Endothelial cell of umbilical vein (primary cell): ENCODE measurements around the gene SLIRP.
"Not testable (repeated sequence)": the region's sequence is repeated elsewhere in the genome, so short reads cannot be mapped to it uniquely, and the experiment has no call there.

Experiments used
- EZH2 ChIP-seq: IDR thresholded peaks from 2 replicates; pipeline ENCODE4 v1.6.1; 2012; ENCODE audit warnings: borderline replicate concordance, low read depth, mild to moderate bottlenecking, moderate library complexity, low read length, inconsistent platforms; ENCODE audit not compliant: severe bottlenecking
- FOS ChIP-seq: IDR thresholded peaks from 2 replicates; pipeline ENCODE4 v1.6.1; 2011; ENCODE audit warnings: mild to moderate bottlenecking, low read length, moderate library complexity, borderline replicate concordance; ENCODE audit not compliant: insufficient read depth
- GATA2 ChIP-seq: IDR thresholded peaks from 2 replicates; pipeline ENCODE4 v1.7.0; 2011; ENCODE audit warnings: low read depth, mild to moderate bottlenecking, moderate library complexity, mixed read lengths, low read length; ENCODE audit not compliant: insufficient read length, insufficient read depth
- JUN ChIP-seq: IDR thresholded peaks from 2 replicates; pipeline ENCODE4 v1.6.1; 2011; ENCODE audit warnings: borderline replicate concordance, low read depth; ENCODE audit not compliant: insufficient read length, insufficient read depth
- MYC ChIP-seq: IDR thresholded peaks from one replicate; pipeline ENCODE4 v1.6.1; 2011; ENCODE audit warnings: mild to moderate bottlenecking, low read depth, low read length
- POLR2A ChIP-seq: IDR thresholded peaks from 2 replicates; pipeline ENCODE4 v1.6.1; 2012; ENCODE audit warnings: low read depth, mild to moderate bottlenecking, control low read depth, low read length
- POLR2AphosphoS5 ChIP-seq: IDR thresholded peaks from 2 replicates; pipeline ENCODE4 v1.6.1; 2012; ENCODE audit warnings: low read depth, mild to moderate bottlenecking, control low read depth, low read length, moderate library complexity; ENCODE audit not compliant: insufficient read depth
- TF ChIP-seq, protein P1 (sequence below), 2 donors: IDR thresholded peaks; 1 replicate in 1 of 2; 2 replicates in 1 of 2; pipeline ENCODE4 v1.5.1; 2011; ENCODE audit warnings: low read length in 2 of 2, mild to moderate bottlenecking in 2 of 2, moderate library complexity in 2 of 2, control low read depth in 1 of 2, inconsistent platforms in 1 of 2, low read depth in 1 of 2; ENCODE audit not compliant: insufficient read depth in 1 of 2; ENCODE audit errors: extremely low read depth in 1 of 2
- TF ChIP-seq, protein P2 (sequence below): IDR thresholded peaks from 2 replicates; pipeline ENCODE4 v1.6.1; 2011; ENCODE audit not compliant: insufficient read depth, insufficient read length

DNA sequence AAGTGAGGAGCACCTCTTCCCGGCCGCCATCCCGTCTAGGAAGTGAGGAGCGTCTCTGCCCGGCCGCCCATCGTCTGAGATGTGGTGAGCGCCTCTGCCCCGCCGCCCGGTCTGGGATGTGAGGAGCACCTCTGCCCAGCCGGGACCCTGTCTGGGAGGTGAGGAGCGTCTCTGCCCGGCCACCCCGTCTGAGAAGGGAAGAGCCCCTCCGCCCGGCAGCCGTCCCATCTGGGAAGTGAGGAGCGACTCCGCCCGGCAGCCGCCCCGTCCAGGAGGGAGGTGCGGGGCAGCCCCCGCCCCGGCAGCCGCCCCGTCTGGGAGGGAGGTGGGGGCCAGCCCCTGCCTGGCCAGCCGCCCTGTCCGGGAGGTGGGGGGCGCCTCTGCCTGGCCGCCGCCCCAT is 39.5 kb downstream of the SLIRP start:
- TF ChIP-seq, protein P1, sequence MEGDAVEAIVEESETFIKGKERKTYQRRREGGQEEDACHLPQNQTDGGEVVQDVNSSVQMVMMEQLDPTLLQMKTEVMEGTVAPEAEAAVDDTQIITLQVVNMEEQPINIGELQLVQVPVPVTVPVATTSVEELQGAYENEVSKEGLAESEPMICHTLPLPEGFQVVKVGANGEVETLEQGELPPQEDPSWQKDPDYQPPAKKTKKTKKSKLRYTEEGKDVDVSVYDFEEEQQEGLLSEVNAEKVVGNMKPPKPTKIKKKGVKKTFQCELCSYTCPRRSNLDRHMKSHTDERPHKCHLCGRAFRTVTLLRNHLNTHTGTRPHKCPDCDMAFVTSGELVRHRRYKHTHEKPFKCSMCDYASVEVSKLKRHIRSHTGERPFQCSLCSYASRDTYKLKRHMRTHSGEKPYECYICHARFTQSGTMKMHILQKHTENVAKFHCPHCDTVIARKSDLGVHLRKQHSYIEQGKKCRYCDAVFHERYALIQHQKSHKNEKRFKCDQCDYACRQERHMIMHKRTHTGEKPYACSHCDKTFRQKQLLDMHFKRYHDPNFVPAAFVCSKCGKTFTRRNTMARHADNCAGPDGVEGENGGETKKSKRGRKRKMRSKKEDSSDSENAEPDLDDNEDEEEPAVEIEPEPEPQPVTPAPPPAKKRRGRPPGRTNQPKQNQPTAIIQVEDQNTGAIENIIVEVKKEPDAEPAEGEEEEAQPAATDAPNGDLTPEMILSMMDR (IDR thresholded peaks at IDR 0.05; ENCODE audit: extremely low read depth in 1 of 2, insufficient read depth in 1 of 2, low read depth in 1 of 2, low read length in 2 of 2), result not testable (repeated sequence)
- not testable (repeated sequence) for TF ChIP-seq POLR2AphosphoS5, MYC, EZH2, JUN, POLR2A, FOS, GATA2
- TF ChIP-seq, protein P2, sequence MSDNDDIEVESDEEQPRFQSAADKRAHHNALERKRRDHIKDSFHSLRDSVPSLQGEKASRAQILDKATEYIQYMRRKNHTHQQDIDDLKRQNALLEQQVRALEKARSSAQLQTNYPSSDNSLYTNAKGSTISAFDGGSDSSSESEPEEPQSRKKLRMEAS, result not testable (repeated sequence)
